ENCODE results near the gene ALCAM.

- TF ChIP-seq POLR2AphosphoS5 (IDR thresholded peaks at IDR 0.05; ENCODE audit: low read depth, low read length) (no peak), RNF2 (IDR thresholded peaks at IDR 0.05; ENCODE audit: borderline replicate concordance, low read depth, low read length, missing control alignments, poor library complexity, severe bottlenecking) (no peak), POLR2A (IDR thresholded peaks at IDR 0.05; ENCODE audit: control extremely low read depth in 1 of 2, low read depth in 2 of 2, low read length in 2 of 2) (no peak), TEAD4 (IDR thresholded peaks at IDR 0.05; ENCODE audit: low read depth, low read length) (no peak), SP1 (IDR thresholded peaks at IDR 0.05; ENCODE audit: low read depth, low read length) (no peak), ATF2 (IDR thresholded peaks at IDR 0.05; ENCODE audit: low read length) (no peak), JUND (IDR thresholded peaks at IDR 0.05; ENCODE audit: low read length) (no peak), MAFK (IDR thresholded peaks at IDR 0.05; ENCODE audit: low read depth, low read length) (no peak), RFX5 (IDR thresholded peaks at IDR 0.05; ENCODE audit: borderline replicate concordance, low read depth, low read length) (no peak), EZH2 (IDR thresholded peaks at IDR 0.05; ENCODE audit: low read depth, low read length, severe bottlenecking) (no peak)
- TF ChIP-seq, protein P1, sequence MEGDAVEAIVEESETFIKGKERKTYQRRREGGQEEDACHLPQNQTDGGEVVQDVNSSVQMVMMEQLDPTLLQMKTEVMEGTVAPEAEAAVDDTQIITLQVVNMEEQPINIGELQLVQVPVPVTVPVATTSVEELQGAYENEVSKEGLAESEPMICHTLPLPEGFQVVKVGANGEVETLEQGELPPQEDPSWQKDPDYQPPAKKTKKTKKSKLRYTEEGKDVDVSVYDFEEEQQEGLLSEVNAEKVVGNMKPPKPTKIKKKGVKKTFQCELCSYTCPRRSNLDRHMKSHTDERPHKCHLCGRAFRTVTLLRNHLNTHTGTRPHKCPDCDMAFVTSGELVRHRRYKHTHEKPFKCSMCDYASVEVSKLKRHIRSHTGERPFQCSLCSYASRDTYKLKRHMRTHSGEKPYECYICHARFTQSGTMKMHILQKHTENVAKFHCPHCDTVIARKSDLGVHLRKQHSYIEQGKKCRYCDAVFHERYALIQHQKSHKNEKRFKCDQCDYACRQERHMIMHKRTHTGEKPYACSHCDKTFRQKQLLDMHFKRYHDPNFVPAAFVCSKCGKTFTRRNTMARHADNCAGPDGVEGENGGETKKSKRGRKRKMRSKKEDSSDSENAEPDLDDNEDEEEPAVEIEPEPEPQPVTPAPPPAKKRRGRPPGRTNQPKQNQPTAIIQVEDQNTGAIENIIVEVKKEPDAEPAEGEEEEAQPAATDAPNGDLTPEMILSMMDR (IDR thresholded peaks at IDR 0.05; ENCODE audit: control extremely low read depth in 1 of 3, insufficient read depth in 1 of 3, low read depth in 1 of 3, low read length in 3 of 3) = no peak
Observed at GRCh38 chr3:105490045-105490444, 123.3 kb downstream of the ALCAM start.

All from H1 (cell line).